NT2/D1 (cell line): ENCODE measurements around the gene MAVS.

ENCODE experiments used
- DNase-seq: peaks from one replicate; pipeline ENCODE4 v3.0.0-alpha.2; 2011; ENCODE audit warnings: low read depth, low spot score
- H3K27me3 ChIP-seq: 2 replicates; pipeline ENCODE4 v1.6.0; 2011; ENCODE audit warnings: mild to moderate bottlenecking; ENCODE audit not compliant: insufficient read length, insufficient read depth
- H3K36me3 ChIP-seq: 2 replicates; pipeline ENCODE4 v1.6.1; 2011; ENCODE audit warnings: mild to moderate bottlenecking, low read length, mixed read lengths; ENCODE audit not compliant: insufficient read depth, insufficient read length
- H3K4me1 ChIP-seq: 2 replicates; pipeline ENCODE4 v1.5.1; 2011; ENCODE audit not compliant: insufficient read depth, insufficient read length
- H3K4me3 ChIP-seq: 2 replicates; pipeline ENCODE4 v1.5.1; 2011; ENCODE audit warnings: low read depth; ENCODE audit not compliant: insufficient read length
- H3K9ac ChIP-seq: 2 replicates; pipeline ENCODE4 v1.6.0; 2011; ENCODE audit warnings: low read depth; ENCODE audit not compliant: insufficient read length
- H3K9me3 ChIP-seq: 2 replicates; pipeline ENCODE4 v1.5.1; 2011; ENCODE audit warnings: mild to moderate bottlenecking, low read length; ENCODE audit not compliant: insufficient read depth
- SUZ12 ChIP-seq: IDR thresholded peaks from 2 replicates; pipeline ENCODE4 v1.6.1; 2011; ENCODE audit not compliant: insufficient read length, insufficient read depth; ENCODE audit errors: extremely low read depth
- YY1 ChIP-seq: IDR thresholded peaks from 2 replicates; pipeline ENCODE4 v1.6.1; 2011; ENCODE audit not compliant: insufficient read length, insufficient read depth
- ZNF274 ChIP-seq: IDR thresholded peaks from 2 replicates; pipeline ENCODE4 v1.6.1; 2011; ENCODE audit warnings: mild to moderate bottlenecking, low read depth, low read length

Gene MAVS

DNA sequence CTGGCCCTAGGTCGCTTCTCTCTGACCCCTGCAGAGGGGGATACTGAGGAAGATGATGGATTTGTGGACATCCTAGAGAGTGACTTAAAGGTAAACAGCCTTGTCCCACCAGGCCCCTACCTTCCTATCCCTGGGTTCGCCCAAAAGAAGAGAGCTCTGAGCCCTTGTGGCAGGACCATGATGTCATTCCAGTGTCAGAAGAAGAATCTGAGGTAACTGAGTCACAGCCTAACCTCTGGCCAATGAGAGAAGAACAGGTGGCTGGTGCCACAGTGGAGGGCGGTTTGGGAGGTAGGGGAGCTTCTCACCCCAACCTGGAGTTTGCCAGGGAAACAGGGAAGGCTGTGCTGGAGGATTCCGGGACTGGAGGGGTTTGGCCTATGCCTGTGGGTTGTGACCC lies 45.3 kb upstream of the MAVS start:
- Histone ChIP-seq H3K4me1 (peaks cover 20% of the 10 kb centered on the region), H3K9ac (no peak overlapping the region), H3K9me3 (no peaks in the 10 kb centered on the region), H3K4me3 (no peak overlapping the region), H3K36me3 (peaks cover 71% of the 10 kb centered on the region), H3K27me3 (no peaks in the 10 kb centered on the region)
- no peak for DNase-seq
- no peak for TF ChIP-seq ZNF274
- TF ChIP-seq YY1: no peak
- TF ChIP-seq SUZ12: no peak

DNA sequence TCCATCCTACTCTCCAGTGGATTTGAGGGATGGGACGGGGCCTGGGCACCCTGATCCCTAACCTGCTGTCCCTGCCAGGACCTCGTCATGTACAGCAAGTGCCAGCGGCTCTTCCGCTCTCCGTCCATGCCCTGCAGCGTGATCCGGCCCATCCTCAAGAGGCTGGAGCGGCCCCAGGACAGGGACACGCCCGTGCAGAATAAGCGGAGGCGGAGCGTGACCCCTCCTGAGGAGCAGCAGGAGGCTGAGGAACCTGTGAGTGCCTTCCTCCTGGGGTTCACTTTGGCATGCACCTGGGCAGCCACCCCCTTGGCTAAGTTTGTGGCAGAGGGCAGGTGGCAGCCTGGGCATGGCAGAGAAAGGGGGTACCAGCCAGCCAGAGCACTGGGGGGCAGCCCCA lies 44.8 kb upstream of the MAVS start:
- Histone ChIP-seq H3K36me3 (peaks cover 71% of the 10 kb centered on the region), H3K9ac (no peak overlapping the region)

DNA sequence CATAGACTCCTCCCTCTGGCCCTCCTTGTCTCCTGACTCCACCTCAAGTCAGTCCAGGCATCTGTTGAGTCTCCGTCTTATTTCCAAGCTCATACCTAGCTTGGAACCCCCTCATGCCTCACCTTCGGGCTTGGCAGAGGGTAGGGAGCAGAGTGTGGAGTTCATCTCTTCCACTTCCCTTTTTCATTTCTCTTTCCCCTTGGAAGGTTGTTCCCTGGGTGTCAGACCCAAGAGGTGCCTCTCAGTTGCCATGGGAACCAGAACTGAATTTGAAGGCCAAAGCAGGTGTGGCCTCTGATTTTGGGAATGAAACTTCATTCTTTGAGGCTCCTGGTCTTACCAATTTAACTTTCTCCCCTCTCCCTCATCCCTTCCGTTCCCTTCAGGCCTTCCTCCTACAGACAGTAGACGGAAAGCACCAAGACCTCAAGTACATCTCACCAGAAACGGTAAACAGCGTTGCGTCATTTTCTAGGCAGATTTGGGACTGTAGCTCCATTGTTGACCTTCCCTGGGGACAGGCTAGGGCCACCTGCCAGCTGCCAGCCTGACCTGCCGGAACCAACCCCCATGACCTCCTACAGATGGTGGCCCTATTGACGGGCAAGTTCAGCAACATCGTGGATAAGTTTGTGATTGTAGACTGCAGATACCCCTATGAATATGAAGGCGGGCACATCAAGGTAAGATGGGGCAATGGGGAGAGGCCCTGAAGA lies 44.0 kb upstream of the MAVS start:
- DNase-seq: no peak
- H3K9ac ChIP-seq: no peak overlapping the region
- H3K9me3 ChIP-seq: no peaks in the 10 kb centered on the region
- no peak overlapping the region for H3K4me3 ChIP-seq
- no peaks in the 10 kb centered on the region for H3K27me3 ChIP-seq
- peaks cover 27% of the 10 kb centered on the region for H3K4me1 ChIP-seq
- peaks cover 71% of the 10 kb centered on the region for H3K36me3 ChIP-seq
- TF ChIP-seq ZNF274 (no peak), YY1 (no peak), SUZ12 (no peak)

More for the DNA sequence above, 44.8 kb upstream of the MAVS start:
- Histone ChIP-seq H3K4me3 (no peak overlapping the region), H3K9me3 (no peaks in the 10 kb centered on the region), H3K27me3 (no peaks in the 10 kb centered on the region), H3K4me1 (peaks cover 25% of the 10 kb centered on the region)
- TF ChIP-seq YY1: no peak
- TF ChIP-seq SUZ12: no peak
- no peak for TF ChIP-seq ZNF274
- DNase-seq: no peak

DNA sequence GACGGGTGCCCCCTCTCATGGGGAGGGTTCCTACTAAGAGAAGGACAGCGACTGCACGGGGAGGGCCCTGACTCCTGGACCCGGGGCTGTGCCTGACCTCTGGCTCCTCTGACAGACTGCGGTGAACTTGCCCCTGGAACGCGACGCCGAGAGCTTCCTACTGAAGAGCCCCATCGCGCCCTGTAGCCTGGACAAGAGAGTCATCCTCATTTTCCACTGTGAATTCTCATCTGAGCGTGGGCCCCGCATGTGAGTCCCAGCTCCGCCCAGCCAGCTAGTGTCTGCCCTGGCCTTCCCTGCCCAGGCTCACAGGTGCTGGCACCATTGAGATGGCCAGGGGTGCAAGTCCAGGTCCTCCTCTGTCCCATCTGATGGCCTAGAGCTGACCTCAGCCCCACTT lies 43.3 kb upstream of the MAVS start:
- TF ChIP-seq SUZ12: no peak
- no peak for TF ChIP-seq ZNF274
- no peak for TF ChIP-seq YY1
- no peak for DNase-seq
- Histone ChIP-seq H3K4me1 (peaks cover 32% of the 10 kb centered on the region), H3K36me3 (peaks cover 69% of the 10 kb centered on the region), H3K9me3 (no peaks in the 10 kb centered on the region), H3K9ac (no peak overlapping the region), H3K4me3 (no peak overlapping the region), H3K27me3 (no peaks in the 10 kb centered on the region)

DNA sequence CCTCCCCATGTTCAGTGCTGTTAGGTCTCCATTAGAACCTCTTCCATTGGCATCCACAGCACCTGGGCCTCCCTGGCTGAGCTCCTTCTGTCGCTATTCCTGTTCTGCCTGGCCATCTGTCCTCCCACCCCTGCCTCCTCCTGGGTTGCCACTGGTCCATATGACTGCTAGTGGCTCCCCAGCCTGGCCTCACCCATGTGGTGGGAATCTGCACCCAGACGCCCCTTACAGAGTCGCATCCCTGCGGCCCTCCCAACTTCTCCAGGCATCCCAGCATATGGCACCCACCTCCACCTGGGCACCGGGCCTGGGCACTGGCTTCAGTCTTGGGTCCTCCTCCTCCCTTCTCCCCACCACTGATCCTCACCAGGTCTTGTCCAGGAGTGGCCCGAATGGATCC lies 42.8 kb upstream of the MAVS start:
- H3K36me3 ChIP-seq: peaks cover 64% of the 10 kb centered on the region

DNA sequence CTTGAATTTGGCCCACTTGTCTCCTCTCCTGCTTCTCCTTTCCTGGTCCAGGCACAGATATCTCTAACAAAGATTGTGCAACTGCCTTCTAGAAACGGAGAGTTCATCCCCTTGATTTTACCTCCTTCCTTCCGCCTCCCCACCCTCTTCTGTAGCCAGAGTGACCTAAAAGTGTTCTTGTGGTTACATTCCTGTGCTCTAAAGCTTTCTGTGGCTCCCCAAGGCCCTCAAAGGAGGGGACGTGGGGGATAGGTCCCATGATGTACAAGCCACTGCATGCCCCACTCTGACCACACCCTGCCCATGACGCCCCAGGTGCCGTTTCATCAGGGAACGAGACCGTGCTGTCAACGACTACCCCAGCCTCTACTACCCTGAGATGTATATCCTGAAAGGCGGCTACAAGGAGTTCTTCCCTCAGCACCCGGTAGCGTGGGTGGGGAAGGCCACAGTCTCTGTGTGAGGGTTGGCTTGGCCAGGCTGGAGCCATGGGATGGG lies 42.3 kb upstream of the MAVS start:
- TF ChIP-seq SUZ12: no peak
- TF ChIP-seq YY1: no peak
- no peak for TF ChIP-seq ZNF274
- Histone ChIP-seq H3K9ac (no peak overlapping the region), H3K27me3 (no peaks in the 10 kb centered on the region), H3K9me3 (no peaks in the 10 kb centered on the region), H3K4me3 (no peak overlapping the region), H3K36me3 (peaks cover 59% of the 10 kb centered on the region), H3K4me1 (peaks cover 27% of the 10 kb centered on the region)
- no peak for DNase-seq

More for the DNA sequence above, 42.8 kb upstream of the MAVS start:
- Histone ChIP-seq H3K27me3 (no peaks in the 10 kb centered on the region), H3K4me1 (peaks cover 31% of the 10 kb centered on the region), H3K9ac (no peak overlapping the region), H3K4me3 (no peak overlapping the region), H3K9me3 (no peaks in the 10 kb centered on the region)
- DNase-seq: no peak
- TF ChIP-seq SUZ12: no peak
- no peak for TF ChIP-seq ZNF274
- no peak for TF ChIP-seq YY1

DNA sequence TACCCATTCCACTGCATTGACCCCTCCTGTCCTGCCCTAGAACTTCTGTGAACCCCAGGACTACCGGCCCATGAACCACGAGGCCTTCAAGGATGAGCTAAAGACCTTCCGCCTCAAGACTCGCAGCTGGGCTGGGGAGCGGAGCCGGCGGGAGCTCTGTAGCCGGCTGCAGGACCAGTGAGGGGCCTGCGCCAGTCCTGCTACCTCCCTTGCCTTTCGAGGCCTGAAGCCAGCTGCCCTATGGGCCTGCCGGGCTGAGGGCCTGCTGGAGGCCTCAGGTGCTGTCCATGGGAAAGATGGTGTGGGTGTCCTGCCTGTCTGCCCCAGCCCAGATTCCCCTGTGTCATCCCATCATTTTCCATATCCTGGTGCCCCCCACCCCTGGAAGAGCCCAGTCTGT lies 41.9 kb upstream of the MAVS start:
- Histone ChIP-seq H3K4me3 (no peak overlapping the region), H3K27me3 (no peaks in the 10 kb centered on the region), H3K36me3 (peaks cover 59% of the 10 kb centered on the region), H3K9ac (no peak overlapping the region), H3K9me3 (no peaks in the 10 kb centered on the region), H3K4me1 (peaks cover 27% of the 10 kb centered on the region)
- TF ChIP-seq SUZ12 (no peak), YY1 (no peak), ZNF274 (no peak)
- DNase-seq: no peak
